Measurements from ENCODE around the gene SEPTIN2. TPM values are rescaled to one million over a fixed set of nuclear protein-coding genes. Genes with fewer than 3 reads are reported as not detected.
A peak's percentile ranks its signal among the peaks of the same experiment; 100 is the strongest.

The SEPTIN2 gene
- total and polyA plus RNA-seq, 5 donors: 153 to 335 (median 243) TPM

DNA sequence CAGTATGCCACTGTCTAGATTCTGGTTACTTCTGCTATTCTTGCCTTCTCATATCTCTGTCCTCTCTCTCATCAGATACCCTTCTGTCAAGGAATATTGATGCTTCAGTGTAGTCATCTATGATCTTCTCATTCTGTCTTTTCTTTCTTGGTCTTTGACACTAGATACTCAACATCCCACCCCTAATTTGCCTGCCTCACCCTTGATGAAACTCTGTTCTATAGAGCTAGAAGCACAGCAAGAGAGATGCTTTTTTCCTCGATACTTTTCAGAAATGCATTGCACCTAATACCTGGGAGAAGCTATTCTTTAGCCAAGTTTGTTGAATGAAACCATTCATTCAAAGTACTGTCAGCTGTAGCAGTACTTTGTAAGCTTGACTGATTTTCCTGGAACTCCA, 9.5 kb downstream of the SEPTIN2 start:
- no peak for ATAC-seq
- H3K4me3 ChIP-seq (ENCODE audit: low read length): no peak overlapping the region
- peaks cover 5% of the 10 kb centered on the region for H3K4me1 ChIP-seq (ENCODE audit: control insufficient read depth, insufficient read depth, low read length)
- no peaks in the 10 kb centered on the region for H3K9me3 ChIP-seq (ENCODE audit: control insufficient read depth, low read length)
- no peak for DNase-seq
- intact Hi-C loops (cut with DNase I): loop anchor here in 1 of 4 donors (10.0 kb wide), 1 partner anchor 60 kb away; no protein-coding TSS in a partner anchor
- no peaks in the 10 kb centered on the region for H3K27me3 ChIP-seq (ENCODE audit: control insufficient read depth, insufficient read depth)
- H3K27ac ChIP-seq (ENCODE audit: low read length): no peak overlapping the region
- WGBS: 97% methylated on average over 1 of the region's 1 CpG

DNA sequence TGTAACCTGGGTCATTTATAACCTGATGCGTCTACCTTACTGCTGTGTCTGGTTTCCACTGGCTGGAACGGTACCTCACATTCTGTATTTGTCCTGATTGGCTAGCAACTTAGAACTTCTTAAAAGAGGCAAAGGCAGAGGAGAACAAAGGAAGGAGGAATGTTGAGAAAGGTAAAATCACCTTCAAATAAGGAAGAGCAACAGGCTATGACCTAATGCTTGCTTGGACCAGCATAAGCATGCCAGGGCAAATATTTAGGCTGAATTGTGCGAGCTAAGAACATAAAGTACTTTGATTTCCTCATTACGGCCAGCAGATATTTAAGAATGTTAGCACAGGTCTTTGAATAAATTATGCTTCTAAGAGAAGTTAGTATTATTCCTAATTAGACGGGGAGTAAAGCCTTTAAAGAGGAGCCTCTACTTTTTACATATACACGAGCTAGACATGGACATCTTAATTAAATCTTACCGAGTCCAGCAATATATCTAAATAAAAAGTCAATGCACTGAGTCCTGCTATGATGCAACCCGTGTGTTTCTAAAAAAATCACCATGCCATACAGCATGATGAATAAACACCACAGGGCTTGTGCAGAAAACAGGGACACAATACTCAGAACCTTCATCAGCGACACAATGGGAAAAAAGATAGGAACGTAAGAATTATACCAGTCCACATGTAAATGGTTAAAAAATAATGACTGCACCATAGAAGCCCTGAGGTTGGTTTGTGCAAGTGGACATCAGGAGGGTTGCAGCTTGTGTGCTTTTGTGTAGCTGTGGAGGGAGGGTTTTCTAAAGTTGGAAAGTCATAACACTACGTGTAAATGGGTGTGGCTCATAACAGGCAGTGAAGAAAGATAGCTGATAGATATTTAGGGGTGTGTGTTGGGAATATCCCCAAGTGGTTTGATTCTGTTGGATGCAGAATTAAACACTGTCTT, 14.2 kb downstream of the SEPTIN2 start:
- ATAC-seq: no peak
- no peak overlapping the region for H3K27ac ChIP-seq (ENCODE audit: low read length)
- no peaks in the 10 kb centered on the region for H3K9me3 ChIP-seq (ENCODE audit: control insufficient read depth, low read length)
- 92% methylated on average over 11 of the region's 11 CpGs for WGBS
- DNase-seq: no peak
- intact Hi-C loops (cut with DNase I): loop anchor here in 2 of 4 donors (10.0 kb wide), 2 partner anchors 65 to 105 kb away; no protein-coding TSS in a partner anchor
- H3K27me3 ChIP-seq (ENCODE audit: control insufficient read depth, insufficient read depth): no peaks in the 10 kb centered on the region
- no peak overlapping the region for H3K4me3 ChIP-seq (ENCODE audit: low read length)
- no peaks in the 10 kb centered on the region for H3K4me1 ChIP-seq (ENCODE audit: control insufficient read depth, insufficient read depth, low read length)

DNA sequence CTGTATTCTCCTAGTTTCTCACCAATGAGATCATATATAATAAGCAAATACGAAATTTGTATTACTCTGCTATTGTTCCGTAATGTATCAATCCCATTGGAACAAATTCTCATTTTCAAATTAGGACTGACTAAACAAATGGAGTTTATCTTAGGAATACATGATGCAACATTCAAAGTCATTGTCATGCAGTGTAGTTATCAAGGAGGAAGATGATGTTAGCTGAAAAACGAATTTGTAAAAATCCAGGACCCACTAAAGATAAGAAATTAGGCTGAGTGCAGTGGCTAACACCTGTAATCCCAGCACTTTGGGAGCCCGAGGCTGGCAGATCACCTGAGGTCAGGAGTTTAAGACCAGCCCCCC, 14.9 kb downstream of the SEPTIN2 start:
- ATAC-seq (no peak), DNase-seq (no peak)
- 83% methylated on average over 4 of the region's 4 CpGs for WGBS
- H3K27ac ChIP-seq (ENCODE audit: low read length): no peak overlapping the region
- no peak overlapping the region for H3K4me3 ChIP-seq (ENCODE audit: low read length)
- intact Hi-C loops (cut with DNase I): loop anchor here in 1 of 4 donors (10.0 kb wide), 1 partner anchor 106 kb away; no protein-coding TSS in a partner anchor
- H3K4me1 ChIP-seq (ENCODE audit: control insufficient read depth, insufficient read depth, low read length): no peaks in the 10 kb centered on the region
- no peaks in the 10 kb centered on the region for H3K9me3 ChIP-seq (ENCODE audit: control insufficient read depth, low read length)
- H3K27me3 ChIP-seq (ENCODE audit: control insufficient read depth, insufficient read depth): no peaks in the 10 kb centered on the region

DNA sequence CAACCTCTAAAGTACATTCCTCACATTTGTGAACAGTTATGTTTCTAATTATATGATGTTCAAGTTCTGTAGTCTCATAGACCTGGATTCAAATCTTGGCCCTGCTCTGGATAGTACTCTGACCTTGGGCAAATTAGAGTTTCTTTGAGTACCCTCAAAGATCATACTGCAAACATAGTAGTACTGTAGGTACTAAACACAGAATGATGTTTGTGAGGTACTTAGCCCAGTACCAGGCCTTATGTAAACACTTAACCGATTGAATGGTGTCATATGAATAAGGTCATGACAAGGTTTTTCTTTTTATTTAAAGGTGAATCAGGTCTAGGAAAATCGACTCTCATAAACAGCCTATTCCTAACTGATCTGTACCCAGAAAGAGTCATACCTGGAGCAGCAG, 19.1 kb downstream of the SEPTIN2 start:
- Histone ChIP-seq H3K4me1 (ENCODE audit: control insufficient read depth, insufficient read depth, low read length) (no peaks in the 10 kb centered on the region), H3K27ac (ENCODE audit: low read length) (no peak overlapping the region), H3K4me3 (ENCODE audit: low read length) (no peak overlapping the region), H3K9me3 (ENCODE audit: control insufficient read depth, low read length) (no peaks in the 10 kb centered on the region), H3K27me3 (ENCODE audit: control insufficient read depth, insufficient read depth) (no peaks in the 10 kb centered on the region)
- DNase-seq (no peak), ATAC-seq (no peak)
- WGBS: 87% methylated on average over 2 of the region's 2 CpGs
- intact Hi-C loops (cut with DNase I): loop anchor here in 1 of 4 donors (10.0 kb wide), 1 partner anchor 110 kb away; no protein-coding TSS in a partner anchor

DNA sequence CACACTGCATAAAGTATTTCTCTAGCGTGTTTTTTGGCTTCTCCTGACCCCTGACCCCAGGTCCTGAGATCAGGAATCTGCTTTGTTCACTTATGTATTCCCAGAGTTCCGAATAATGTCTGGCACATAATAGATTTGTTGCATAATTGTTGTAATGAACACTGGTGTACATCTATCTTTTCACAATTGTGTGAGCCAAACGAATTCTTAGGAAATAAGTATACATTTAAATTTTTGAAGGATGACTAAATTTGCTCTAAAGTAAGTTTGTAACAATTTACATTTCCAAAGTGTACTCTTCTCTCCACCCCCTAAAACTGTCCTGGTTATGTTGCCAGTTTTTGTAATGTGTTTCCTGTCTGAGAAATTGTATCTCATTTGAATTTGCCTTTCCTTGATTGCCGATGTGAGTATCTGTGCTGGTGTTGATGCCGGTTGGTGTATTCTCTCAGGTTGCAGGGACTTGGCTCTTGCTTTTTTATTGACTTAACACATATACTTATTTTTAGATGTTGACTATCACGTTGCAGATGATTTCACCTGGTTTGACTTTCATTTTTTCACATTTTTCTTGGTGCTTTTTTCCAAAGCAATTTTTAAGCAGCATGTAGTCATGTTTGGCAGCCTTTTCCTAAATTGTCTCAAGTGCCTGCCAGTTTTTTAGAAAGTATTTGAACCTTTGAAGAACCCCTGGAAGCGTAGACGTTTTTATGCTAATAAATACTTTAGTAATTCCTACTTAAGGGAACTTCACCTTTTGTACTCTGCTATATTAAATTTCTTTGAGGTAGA, 24.3 kb downstream of the SEPTIN2 start:
- WGBS: 41% methylated on average over 8 of the region's 8 CpGs

DNA sequence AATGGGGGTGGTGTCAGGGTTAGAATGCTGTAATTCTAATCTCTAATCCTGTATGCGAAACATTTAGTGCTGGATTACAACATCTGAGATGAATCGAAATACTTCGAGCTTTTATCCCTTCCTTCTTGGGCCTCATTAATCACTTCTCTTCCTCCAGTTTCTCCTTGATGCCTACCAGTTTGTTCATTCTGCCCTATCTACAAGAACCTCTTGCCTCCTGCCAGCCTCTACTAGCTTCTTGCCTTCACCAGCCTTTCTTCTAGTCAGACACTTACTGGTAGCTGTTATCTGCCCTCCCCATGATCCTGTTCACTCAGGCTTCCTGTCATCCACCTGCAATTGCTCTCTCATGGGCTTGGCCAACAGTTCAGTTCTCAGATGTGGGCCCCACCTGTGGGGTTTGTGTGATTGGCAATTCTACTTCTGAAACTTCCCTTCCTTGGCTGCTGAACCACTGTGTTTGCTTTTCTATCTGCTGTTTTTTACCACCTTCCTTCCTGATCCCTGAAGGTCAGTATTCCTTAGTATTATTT, 25.0 kb downstream of the SEPTIN2 start:
- intact Hi-C loops (cut with DNase I): no loop called here
- ATAC-seq (peak in 1 of 2 donors; percentile 33), DNase-seq (no peak)
- WGBS: 63% methylated on average over 3 of the region's 3 CpGs
- Histone ChIP-seq H3K4me3 (ENCODE audit: low read length) (no peak overlapping the region), H3K27ac (ENCODE audit: low read length) (peak overlapping the region; percentile 28), H3K27me3 (ENCODE audit: control insufficient read depth, insufficient read depth) (no peaks in the 10 kb centered on the region), H3K9me3 (ENCODE audit: control insufficient read depth, low read length) (no peaks in the 10 kb centered on the region), H3K4me1 (ENCODE audit: control insufficient read depth, insufficient read depth, low read length) (no peaks in the 10 kb centered on the region)

More for the DNA sequence above, 24.3 kb downstream of the SEPTIN2 start:
- ATAC-seq (no peak), DNase-seq (no peak)
- Histone ChIP-seq H3K4me1 (ENCODE audit: control insufficient read depth, insufficient read depth, low read length) (no peaks in the 10 kb centered on the region), H3K9me3 (ENCODE audit: control insufficient read depth, low read length) (no peaks in the 10 kb centered on the region), H3K27ac (ENCODE audit: low read length) (no peak overlapping the region), H3K4me3 (ENCODE audit: low read length) (no peak overlapping the region), H3K27me3 (ENCODE audit: control insufficient read depth, insufficient read depth) (no peaks in the 10 kb centered on the region)
- intact Hi-C loops (cut with DNase I): loop anchor here in 1 of 4 donors (10.0 kb wide), 1 partner anchor 115 kb away; no protein-coding TSS in a partner anchor

DNA sequence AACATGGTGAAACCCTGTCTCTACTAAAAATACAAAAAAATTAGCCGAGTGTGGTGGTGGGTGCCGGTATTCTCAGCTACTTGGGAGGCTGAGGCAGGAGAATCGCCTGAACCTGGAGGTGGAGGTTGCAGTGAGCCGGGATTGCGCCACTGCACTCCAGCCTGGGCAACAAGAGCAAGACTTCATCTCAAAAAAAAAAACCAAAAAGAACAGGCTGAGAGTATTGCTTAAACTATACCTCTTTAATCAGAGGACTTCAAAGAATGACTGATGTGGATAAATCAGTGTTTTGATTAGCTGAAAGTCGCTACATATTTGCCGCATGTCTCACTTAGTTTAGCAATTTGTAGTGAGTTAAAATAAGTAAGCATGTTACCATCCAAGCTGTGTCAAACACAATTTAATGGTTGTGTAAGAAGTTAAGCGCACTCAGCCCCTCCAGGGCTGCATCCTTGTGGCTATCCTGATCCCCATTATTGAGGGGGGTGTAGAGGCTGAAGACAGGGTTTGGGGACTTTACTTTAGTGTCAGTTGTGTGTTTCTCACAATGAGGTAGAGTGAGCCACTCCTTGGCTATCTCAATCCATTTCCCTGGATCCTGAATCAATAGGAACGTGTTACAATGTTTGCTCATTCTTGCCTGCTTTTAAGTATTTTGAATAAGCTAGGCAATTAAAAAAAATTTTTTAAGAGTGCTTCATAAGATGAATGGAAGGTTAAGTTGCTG, 29.4 kb downstream of the SEPTIN2 start:
- intact Hi-C loops (cut with DNase I): no loop called here
- no peak overlapping the region for H3K27ac ChIP-seq (ENCODE audit: low read length)
- ATAC-seq (no peak), DNase-seq (no peak)
- 88% methylated on average over 9 of the region's 9 CpGs for WGBS
- no peaks in the 10 kb centered on the region for H3K27me3 ChIP-seq (ENCODE audit: control insufficient read depth, insufficient read depth)
- H3K4me3 ChIP-seq (ENCODE audit: low read length): no peak overlapping the region
- no peaks in the 10 kb centered on the region for H3K4me1 ChIP-seq (ENCODE audit: control insufficient read depth, insufficient read depth, low read length)
- no peaks in the 10 kb centered on the region for H3K9me3 ChIP-seq (ENCODE audit: control insufficient read depth, low read length)

DNA sequence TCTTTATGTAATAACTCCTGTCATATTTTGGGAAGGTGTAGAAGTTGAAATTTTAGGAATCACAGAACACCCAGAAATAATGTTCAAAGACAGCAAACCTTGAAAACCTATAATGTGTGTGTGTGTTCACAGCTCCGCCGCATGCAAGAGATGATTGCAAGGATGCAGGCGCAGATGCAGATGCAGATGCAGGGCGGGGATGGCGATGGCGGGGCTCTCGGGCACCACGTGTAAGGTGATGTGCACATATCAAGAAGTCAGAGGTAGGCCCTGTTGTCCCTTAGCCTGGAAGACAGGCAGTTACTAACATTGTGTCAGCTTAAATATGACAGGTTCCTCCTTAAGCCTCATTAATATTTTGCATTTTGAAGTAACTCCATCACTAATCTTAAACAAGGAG, 34.2 kb downstream of the SEPTIN2 start:
- Histone ChIP-seq H3K27me3 (ENCODE audit: control insufficient read depth, insufficient read depth) (no peaks in the 10 kb centered on the region), H3K4me3 (ENCODE audit: low read length) (no peak overlapping the region), H3K9me3 (ENCODE audit: control insufficient read depth, low read length) (no peaks in the 10 kb centered on the region), H3K4me1 (ENCODE audit: control insufficient read depth, insufficient read depth, low read length) (no peaks in the 10 kb centered on the region), H3K27ac (ENCODE audit: low read length) (no peak overlapping the region)
- no peak for ATAC-seq
- 94% methylated on average over 8 of the region's 8 CpGs for WGBS
- DNase-seq: no peak
- intact Hi-C loops (cut with DNase I): no loop called here

DNA sequence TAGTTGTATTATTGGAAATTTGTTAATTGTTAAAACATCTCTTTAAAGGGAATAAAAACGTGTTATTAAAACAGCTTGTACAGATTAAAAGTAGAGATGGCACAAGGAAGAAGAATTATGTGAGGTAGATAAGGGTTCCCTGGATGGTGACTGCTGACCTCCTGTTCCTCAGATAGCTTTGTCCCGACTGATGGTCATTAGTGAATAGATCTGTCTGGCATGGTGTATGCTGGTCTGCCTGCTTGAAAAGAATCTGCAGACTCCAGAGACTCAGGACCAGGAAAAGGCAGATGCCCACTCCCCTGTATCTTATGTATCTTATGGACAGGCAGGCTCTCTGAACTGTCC, 34.8 kb downstream of the SEPTIN2 start:
- ATAC-seq (no peak), DNase-seq (no peak)
- Histone ChIP-seq H3K27ac (ENCODE audit: low read length) (no peak overlapping the region), H3K4me3 (ENCODE audit: low read length) (no peak overlapping the region), H3K9me3 (ENCODE audit: control insufficient read depth, low read length) (no peaks in the 10 kb centered on the region), H3K27me3 (ENCODE audit: control insufficient read depth, insufficient read depth) (no peaks in the 10 kb centered on the region), H3K4me1 (ENCODE audit: control insufficient read depth, insufficient read depth, low read length) (no peaks in the 10 kb centered on the region)
- 74% methylated on average over 2 of the region's 2 CpGs for WGBS
- intact Hi-C loops (cut with DNase I): no loop called here

DNA sequence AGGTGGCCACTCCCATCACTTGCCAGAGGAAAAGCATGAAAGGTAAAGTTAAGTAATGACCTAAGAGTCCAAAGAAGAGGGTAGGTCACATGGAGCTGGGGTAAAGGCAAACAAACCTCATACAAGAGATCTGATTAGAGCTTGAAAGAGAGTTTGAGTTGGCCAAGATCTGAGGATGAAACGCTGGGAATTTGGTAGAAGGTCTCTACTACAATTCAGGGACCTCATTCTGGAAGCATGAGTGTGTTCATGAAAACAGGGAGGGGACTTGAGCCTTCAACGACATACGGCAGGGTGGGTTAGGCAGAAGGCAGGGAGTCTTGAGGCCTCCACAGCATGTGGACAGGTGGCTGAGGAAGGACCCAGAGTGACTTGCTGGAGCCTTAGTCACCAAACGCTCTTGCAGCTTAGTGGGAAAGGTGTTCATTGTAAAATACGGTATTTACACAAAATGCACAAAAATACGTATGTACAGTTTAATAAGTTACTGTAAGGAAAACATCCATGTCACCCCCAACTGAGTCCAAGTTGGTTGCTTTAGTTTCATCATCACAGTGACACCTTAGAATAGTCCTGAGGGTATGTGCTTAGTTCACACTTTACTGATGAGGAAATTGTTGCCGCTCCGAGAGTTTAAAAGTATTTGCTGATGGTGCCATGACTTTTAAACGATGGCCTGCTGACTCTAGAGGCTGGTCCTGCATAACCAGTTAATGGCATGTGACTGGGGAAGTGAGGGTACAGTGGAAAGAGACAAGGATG, 35.3 kb downstream of the SEPTIN2 start:
- H3K27ac ChIP-seq (ENCODE audit: low read length): no peak overlapping the region
- ATAC-seq (no peak), DNase-seq (no peak)
- no peak overlapping the region for H3K4me3 ChIP-seq (ENCODE audit: low read length)
- H3K27me3 ChIP-seq (ENCODE audit: control insufficient read depth, insufficient read depth): no peaks in the 10 kb centered on the region
- no peaks in the 10 kb centered on the region for H3K4me1 ChIP-seq (ENCODE audit: control insufficient read depth, insufficient read depth, low read length)
- intact Hi-C loops (cut with DNase I): no loop called here
- no peaks in the 10 kb centered on the region for H3K9me3 ChIP-seq (ENCODE audit: control insufficient read depth, low read length)
- WGBS: 83% methylated on average over 9 of the region's 9 CpGs

Measured in right cardiac atrium (tissue), 5 donors.